Measurements from ENCODE around the gene CDH4. TPM values are rescaled to one million over a fixed set of nuclear protein-coding genes. Genes with fewer than 3 reads are reported as not detected.

The CDH4 gene
- total and polyA plus RNA-seq, 2 of the 13 experiments (the other 11 are each of a cell fraction or from before 2014, with no cell fraction given), result not detected

DNA sequence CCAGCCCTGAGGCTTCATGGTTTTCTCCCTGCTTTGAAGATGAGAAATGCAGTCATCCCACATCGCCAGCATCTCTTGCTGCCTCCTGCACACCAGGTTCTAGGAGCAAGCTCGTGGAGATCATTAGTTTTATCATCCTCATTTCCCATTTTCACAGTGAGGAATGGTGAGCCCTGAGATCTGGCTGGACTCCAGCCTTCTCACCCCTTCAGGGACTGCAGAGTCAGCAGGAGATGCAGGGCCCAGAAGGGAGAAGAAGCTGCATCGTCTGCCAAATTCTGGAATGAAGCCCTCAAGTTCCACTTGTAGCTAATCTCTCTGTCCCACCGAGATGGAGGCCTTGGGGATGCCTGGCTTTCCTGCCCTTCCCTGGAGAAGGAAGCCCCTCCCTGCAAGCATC, 596.8 kb downstream of the CDH4 start (continued):
- TF ChIP-seq, protein P1, sequence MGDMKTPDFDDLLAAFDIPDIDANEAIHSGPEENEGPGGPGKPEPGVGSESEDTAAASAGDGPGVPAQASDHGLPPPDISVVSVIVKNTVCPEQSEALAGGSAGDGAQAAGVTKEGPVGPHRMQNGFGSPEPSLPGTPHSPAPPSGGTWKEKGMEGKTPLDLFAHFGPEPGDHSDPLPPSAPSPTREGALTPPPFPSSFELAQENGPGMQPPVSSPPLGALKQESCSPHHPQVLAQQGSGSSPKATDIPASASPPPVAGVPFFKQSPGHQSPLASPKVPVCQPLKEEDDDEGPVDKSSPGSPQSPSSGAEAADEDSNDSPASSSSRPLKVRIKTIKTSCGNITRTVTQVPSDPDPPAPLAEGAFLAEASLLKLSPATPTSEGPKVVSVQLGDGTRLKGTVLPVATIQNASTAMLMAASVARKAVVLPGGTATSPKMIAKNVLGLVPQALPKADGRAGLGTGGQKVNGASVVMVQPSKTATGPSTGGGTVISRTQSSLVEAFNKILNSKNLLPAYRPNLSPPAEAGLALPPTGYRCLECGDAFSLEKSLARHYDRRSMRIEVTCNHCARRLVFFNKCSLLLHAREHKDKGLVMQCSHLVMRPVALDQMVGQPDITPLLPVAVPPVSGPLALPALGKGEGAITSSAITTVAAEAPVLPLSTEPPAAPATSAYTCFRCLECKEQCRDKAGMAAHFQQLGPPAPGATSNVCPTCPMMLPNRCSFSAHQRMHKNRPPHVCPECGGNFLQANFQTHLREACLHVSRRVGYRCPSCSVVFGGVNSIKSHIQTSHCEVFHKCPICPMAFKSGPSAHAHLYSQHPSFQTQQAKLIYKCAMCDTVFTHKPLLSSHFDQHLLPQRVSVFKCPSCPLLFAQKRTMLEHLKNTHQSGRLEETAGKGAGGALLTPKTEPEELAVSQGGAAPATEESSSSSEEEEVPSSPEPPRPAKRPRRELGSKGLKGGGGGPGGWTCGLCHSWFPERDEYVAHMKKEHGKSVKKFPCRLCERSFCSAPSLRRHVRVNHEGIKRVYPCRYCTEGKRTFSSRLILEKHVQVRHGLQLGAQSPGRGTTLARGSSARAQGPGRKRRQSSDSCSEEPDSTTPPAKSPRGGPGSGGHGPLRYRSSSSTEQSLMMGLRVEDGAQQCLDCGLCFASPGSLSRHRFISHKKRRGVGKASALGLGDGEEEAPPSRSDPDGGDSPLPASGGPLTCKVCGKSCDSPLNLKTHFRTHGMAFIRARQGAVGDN (CRISPR knock-in tag; IDR thresholded peaks at IDR 0.05), result no peak
- TF ChIP-seq CEBPB (IDR thresholded peaks at IDR 0.05; ENCODE audit: borderline replicate concordance, low read depth, low read length), result no peak
- TF ChIP-seq ZNF430 (CRISPR knock-in tag; IDR thresholded peaks at IDR 0.05), result no peak
- no peak for TF ChIP-seq ZNF607 (CRISPR knock-in tag; IDR thresholded peaks at IDR 0.05; ENCODE audit: borderline replicate concordance)
- TF ChIP-seq ZNF496 (CRISPR knock-in tag; IDR thresholded peaks at IDR 0.05; ENCODE audit: insufficient replicate concordance), result no peak
- no peak for TF ChIP-seq PRDM4 (CRISPR knock-in tag; IDR thresholded peaks at IDR 0.05; ENCODE audit: borderline replicate concordance)
- no peak for TF ChIP-seq KDM2A (CRISPR knock-in tag; IDR thresholded peaks at IDR 0.05; ENCODE audit: borderline replicate concordance, low read depth)
- no peak for TF ChIP-seq FOXK1 (CRISPR knock-in tag; IDR thresholded peaks at IDR 0.05; ENCODE audit: borderline replicate concordance, low read depth)

Data from HepG2 (cell line).